Kidney tubule cell (primary cell): ENCODE data around the gene MSRB1.

Experiments
- DNase-seq: peaks from one replicate; pipeline ENCODE4 v3.0.0-alpha.2; 2018; ENCODE audit warnings: low spot score

MSRB1 gene

DNA sequence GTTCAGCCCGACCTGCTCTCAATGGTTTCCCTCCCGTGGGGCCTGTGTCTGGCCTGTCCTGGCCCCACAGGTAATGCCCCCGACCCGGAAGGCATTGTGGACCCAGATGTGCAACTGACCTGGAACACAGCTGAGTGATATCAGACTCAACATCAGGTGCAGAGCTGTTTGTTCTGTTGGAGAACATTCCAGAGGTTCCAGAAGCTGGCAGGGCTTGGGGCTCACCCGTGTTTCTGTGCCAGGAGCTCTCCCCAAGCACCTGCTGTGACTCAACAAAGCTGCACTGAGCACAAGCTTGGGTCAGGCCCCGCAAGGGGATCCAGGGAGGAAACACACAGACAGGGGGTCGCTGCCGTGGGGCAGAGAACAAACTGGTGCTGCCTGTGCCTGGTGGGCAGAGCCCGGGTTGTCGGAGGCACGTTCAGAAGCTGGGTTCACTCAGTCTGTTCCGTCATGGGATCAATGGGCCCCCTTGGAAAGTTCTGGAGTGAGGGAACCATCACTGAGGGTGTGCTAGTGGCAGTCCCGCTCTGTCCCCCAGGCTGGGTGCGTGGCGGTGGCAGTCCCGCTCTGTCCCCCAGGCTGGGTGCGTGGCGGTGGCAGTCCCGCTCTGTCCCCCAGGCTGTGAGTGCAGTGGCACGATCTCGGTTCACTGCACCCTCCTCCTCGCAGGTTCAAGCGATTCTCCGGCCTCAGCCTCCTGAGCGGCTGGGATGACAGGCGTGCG is 46.9 kb downstream of the MSRB1 start:
- DNase-seq, result no peak

DNA sequence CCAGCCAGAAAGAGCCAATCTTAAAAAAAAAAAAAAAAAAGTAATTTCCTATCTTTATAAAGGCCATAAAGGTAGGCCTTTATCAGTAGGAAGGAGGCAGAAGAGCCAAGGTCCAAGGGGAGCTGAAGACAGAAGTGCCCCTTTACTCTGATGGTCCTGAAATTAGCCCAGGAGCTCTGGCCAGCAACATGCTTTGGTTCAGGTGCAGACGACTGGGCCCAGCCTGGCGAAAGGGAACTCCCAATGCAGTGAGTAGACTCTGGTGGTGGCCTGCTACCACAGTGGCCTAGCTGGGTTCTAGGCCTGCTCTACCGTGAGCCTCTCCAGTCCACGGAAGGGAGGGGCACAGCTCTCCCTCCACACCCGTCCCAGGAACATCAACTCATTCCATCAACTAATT is 47.9 kb downstream of the MSRB1 start:
- DNase-seq, result no peak

DNA sequence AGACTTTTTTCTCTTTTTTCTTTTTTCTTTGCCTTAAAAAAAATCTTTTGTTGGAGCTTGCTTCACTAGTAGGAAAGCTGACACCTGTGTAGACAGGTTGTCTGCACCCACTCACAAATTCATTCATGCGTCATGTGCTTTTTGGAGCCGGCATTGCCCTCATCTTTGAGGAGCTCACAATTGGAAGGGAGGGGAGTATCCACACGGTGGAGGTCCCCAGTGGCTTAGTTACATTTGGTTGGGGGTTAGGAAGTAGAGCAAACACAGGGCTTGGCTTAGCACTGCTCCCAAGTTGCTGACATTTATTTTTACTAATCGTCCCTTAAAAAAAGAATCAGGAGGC is 52.3 kb downstream of the MSRB1 start:
- no peak for DNase-seq

DNA sequence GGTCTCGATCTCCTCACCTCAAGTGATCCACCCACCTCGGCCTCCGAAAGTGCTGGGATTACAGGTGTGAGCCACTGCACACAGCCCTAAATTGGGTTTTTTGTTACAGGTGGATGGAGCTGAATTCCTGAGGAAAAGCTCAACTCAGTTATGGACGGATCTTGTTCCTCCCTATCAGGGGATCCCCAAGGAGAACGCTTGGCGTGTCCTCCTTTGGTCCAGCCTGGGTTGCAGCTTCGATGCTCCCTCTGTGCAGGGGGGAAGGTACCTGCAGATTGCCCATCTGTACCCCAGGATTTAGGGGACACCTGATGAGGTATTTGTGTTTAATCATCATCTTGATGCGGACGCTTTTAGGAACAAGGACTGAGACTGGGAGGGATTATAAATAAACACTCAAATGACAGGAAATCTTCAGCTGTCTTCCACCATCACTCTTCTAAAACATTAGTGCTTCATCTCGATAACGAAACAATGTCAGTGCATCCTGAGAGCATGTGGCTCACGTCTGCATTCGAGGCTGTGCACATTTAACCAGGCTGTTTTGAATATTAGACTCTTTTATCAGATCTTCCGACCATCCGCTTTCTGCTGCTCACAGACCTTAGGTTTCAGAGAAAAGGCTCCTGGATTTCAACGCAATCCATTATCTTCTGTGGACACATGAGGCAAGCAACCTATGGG is 52.8 kb downstream of the MSRB1 start:
- no peak for DNase-seq
